GM08714 (cell line): Measurements from ENCODE around the gene CHRNB4.

Experiments
- H3K4me3 ChIP-seq: fragments of 200-500 bp; sonication (Bioruptor generic); 2 replicates; pipeline ENCODE4 v1.5.1; 2014; ENCODE audit warnings: mild to moderate bottlenecking, low read length, inconsistent platforms
- ZNF274 ChIP-seq: IDR thresholded peaks from 2 replicates; pipeline ENCODE4 v1.6.1; 2012; ENCODE audit warnings: mild to moderate bottlenecking, low read depth, low read length

CHRNB4 gene

DNA sequence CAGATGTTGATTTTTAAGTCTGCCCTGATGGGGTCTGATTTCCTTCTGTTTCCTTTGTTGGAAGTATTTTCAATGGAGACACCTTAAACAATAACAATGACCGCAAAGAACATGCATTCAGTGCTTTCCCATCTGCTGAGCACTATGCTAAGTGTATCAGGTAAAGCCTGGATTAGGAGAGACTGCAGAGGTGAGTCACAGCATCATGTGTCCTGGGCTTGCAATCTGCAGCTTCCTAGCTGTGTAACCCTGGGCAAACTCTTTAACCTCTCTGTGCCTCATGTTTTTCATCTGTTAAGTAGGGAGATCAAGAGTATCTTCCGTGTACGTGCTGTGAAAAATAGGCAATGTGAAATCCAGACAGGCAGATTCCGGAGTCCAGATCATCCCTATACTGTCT, 13.3 kb upstream of the CHRNB4 start:
- no peak overlapping the region for H3K4me3 ChIP-seq
- TF ChIP-seq ZNF274: no peak

DNA sequence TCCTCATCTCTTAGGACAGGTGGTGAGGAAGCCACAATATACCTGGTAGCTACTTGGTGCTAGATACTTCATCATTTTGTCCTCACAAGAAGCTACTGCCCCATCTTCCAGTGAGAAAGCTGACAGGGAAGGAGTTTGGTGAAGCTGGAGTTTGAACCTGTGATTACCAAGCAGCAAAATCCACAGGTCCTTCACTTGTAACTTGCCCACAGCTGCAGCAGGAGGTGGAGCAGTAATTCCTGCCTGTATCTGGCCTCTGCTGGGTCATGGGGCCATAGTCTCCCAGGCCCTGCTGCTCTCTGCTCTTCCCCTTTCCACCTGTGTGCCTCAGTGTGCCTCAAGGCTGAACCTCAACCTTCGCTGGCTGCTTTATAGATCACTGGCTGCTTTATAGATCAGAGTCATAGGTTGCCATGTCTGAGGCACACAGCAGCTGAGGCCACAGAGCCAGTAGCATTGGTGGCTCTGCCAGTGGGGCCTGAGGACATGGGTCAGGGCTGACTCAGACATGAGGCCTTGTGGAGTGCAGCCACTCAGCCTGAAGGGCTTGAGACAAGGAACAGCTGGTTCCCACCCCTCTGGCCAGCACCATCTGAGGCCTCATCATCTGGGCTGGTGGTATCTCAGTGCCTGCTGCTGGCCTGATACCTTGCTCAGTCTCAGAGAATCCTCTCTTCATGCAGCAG, 11.1 kb upstream of the CHRNB4 start:
- TF ChIP-seq ZNF274: no peak
- no peak overlapping the region for H3K4me3 ChIP-seq

DNA sequence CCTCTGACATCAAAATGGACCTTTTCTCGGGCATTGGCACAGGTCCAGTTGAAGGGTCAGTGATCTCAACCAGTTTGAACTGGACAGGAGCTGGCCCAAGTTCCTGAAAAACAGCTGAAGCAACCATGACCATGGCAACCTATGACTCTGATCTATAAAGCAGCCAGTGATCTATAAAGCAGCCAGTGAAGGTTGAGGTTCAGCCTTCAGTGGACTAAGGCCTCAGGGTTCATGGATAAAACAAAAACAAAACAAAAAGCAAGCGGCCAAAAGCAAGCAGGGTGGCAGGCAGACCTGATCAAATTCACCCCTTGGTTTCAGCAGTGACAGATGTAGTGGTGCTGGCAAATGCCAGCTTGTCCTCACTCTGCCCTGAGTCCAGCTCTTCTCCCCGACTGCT, 10.0 kb upstream of the CHRNB4 start:
- TF ChIP-seq ZNF274: no peak

GRCh38 chr15:78650022-78650421, 9.0 kb upstream of the CHRNB4 start:
- TF ChIP-seq ZNF274: no peak
- no peak overlapping the region for H3K4me3 ChIP-seq

More for the DNA sequence above, 10.0 kb upstream of the CHRNB4 start:
- H3K4me3 ChIP-seq: no peak overlapping the region

DNA sequence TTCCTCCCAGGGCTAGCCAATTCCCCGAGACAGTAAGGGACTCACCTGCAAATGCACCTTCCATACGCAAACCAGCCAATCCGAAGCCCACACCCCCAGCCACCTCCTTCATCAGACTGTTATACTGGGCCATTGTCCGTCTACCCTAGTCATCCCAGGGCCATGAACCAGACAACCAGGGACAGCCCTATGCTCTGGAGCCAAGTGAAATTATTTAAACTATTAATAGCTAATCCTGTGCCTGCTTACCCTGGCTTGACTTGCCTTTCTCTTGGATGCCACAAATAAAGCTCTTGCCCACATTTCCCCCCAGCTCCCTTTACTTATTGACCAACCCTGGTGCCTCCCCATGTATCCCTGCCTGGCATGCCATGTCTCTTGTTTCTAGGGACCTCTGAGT, 4.0 kb upstream of the CHRNB4 start:
- H3K4me3 ChIP-seq: no peak overlapping the region
- no peak for TF ChIP-seq ZNF274

- TF ChIP-seq ZNF274: no peak
- H3K4me3 ChIP-seq: no peak overlapping the region
These were observed 1.3 kb upstream of the CHRNB4 start for GRCh38 chr15:78642331-78642730.

DNA sequence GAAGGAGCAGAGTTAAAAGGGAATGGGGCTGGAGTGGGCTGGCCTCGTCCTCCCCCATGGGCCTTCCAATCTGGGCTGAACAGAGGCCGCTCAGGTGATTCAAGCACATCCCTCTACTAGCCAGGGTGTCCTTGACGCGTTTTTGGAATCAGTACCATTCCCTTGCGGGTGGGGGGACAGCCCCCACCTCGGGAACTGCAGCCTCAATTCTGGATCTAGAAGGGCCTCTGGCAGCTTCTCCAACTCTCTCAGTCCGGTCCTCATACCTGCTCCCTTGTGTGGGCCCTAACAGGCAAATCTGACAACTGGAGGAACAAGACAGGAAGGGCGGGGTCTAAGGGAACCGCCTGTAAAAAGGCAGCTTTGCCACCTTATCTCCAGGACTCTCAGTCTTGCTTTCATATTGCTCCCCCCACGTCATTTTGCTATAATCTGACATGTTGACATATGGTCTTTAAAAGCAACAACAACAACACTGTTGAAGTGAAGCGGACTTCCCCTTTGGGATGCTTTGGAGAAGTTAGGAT, 802 bp upstream of the CHRNB4 start:
- H3K4me3 ChIP-seq: no peak overlapping the region
- TF ChIP-seq ZNF274: no peak

- peak overlapping the region; percentile 12; the same call in 1 of the 2 replicates for H3K4me3 ChIP-seq
- no peak for TF ChIP-seq ZNF274
These were observed 396 bp downstream of the CHRNB4 start for GRCh38 chr15:78640527-78641101.

- no peak overlapping the region for H3K4me3 ChIP-seq
- no peak for TF ChIP-seq ZNF274
These were observed 2.2 kb downstream of the CHRNB4 start for GRCh38 chr15:78638658-78639314.

- TF ChIP-seq ZNF274: no peak
These were observed 3.1 kb downstream of the CHRNB4 start for GRCh38 chr15:78637776-78638435.

GRCh38 chr15:78636378-78636859, 4.6 kb downstream of the CHRNB4 start:
- H3K4me3 ChIP-seq: no peak overlapping the region
- TF ChIP-seq ZNF274: no peak

More at GRCh38 chr15:78637776-78638435, 3.1 kb downstream of the CHRNB4 start:
- H3K4me3 ChIP-seq: no peak overlapping the region

DNA sequence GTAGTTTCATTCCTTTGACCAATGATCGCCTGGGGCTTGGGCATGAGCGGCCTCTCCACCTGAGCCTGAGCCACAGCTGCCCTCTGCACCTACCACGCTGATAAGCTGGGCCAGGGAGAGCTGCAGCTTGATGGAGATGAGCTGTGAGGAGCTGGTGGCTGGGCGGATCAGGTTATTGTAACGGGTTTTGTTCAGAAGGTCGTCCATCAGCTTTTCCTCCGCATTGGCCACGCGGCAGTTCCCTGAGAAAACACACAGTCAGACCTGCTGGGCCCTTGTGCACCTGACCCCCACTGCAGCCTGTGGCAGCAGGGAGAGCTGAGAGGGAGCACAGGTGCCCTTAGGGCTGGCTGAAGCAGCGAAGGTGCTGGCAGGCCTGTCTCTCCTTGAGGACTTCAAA, 5.7 kb downstream of the CHRNB4 start:
- TF ChIP-seq ZNF274: no peak
- no peak overlapping the region for H3K4me3 ChIP-seq

DNA sequence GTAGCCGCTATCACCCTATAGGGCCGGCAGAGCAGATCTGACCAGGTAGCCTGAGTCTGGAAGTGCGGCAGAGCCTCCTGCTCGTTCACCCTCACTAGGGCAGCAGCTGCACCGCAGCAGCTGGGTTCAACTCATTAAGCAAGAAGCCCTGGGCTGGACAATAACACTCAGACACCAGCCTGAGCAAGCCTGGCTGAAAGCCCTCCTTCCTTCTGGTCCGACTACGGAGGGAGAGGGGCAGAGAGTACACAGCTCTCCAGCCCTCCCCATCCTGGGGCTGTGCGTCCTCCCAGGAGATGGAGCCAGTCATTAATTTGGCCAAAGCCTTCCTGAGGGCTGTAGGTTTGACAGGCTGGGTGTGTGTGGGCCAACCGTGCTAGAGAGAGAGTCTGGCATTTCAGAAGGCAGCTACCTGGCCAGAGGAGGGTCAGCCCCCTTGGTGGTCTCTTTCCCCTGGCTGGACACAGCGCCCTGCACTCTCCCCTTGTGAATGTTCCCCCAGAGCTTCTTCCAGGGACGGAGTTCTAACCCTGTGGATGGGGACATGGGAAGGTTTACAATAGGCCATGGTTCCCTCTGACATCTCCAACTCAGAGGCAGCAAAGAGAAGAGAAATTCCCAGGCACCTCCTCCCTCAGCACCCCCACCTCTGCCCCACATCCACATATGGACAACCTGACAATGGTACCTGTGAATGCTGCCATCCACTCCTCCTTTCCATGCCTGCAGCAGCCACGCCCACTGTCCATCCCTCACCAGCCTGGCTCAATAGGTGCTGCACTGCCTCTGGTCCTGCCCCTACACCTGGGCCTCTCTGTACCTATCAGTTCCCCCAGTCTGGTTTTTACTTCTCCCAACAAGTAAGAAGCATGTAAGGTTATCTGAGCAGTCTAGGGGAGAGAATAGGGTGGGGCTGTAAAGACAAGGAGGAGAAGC, 6.5 kb downstream of the CHRNB4 start:
- H3K4me3 ChIP-seq: no peak overlapping the region
- no peak for TF ChIP-seq ZNF274

DNA sequence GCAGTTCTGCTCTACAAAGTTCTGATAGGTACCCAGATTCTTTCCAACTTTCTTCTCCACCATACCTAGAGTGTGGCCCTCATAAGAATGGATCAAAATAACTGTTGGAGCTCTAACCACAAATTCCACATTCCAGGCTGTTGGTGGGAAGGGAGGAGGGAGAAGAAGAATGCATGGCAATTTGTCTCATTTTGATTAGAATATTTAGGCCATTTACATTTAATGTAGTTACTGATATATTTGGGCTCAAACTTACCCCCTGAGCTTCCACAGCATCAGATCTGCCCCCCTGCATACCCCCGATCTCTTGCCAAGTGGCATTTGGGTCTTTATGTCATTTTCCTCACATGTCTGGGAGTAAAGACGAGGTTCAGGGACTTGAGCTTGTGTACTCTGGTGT, 7.7 kb downstream of the CHRNB4 start:
- no peak overlapping the region for H3K4me3 ChIP-seq
- TF ChIP-seq ZNF274: no peak
